ENCODE results near the gene G3BP1. TPM values are rescaled to one million over a fixed set of nuclear protein-coding genes. Genes with fewer than 3 reads are reported as not detected.

The G3BP1 gene
- 87.1 and 110 TPM in 2 replicates for total RNA-seq

GRCh38 chr5:151771259-151772028 is at the start of gene G3BP1:
Gene G3BP1 (plus strand): TSS chr5:151771954. CDS start chr5:151786621, 14,667 bp downstream.

GRCh38 chr5:151758430-151759241 is 13.1 kb upstream of the G3BP1 start, which contains the start of gene ATOX1:
Gene ATOX1 (minus strand): TSS chr5:151758631. CDS start chr5:151758551, 80 bp downstream.

Other genes starting within 250 kb of the G3BP1 start
- gene FAT2, start 180.6 kb upstream of the G3BP1 start, total RNA-seq: under 0.01 TPM in 1 of 2 replicates, not detected in the other
- gene SPARC, start 85.0 kb upstream of the G3BP1 start, total RNA-seq: 1,768 and 1,842 TPM in 2 replicates
- gene ATOX1, start 13.3 kb upstream of the G3BP1 start, total RNA-seq: 138 and 141 TPM in 2 replicates
- gene GLRA1, start 152.9 kb downstream of the G3BP1 start, total RNA-seq: not detected in 2 replicates

All from myometrial cell (primary cell).